NK-92 (cell line): Measurements from ENCODE around the gene LRP1B.
"Not testable (repeated sequence)": the region's sequence is repeated elsewhere in the genome, so short reads cannot be mapped to it uniquely, and the experiment has no call there.

Source experiments
- DNase-seq: peaks from one replicate; lab custom pipeline; 2025; ENCODE audit not compliant: unreplicated experiment; lab: John Stamatoyannopoulos, UW

Gene LRP1B

DNA sequence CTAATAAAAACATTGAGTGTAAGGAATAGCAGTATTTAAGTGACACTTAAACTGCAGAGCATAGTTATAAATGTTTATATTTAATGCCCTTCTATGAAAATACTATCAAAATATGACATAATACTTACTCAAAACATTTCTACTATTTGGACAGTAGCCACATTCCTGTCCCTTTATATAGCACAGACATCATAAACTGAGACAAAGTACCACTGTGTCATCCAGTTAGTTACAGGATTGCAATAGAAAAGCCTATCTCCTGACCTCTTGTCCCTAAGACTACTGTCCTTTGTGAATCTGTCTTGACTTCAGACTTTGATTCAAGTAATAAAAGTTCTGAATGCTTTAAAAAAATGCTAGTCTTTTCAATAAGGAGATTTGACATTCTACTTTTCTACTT is 1822.1 kb downstream of the LRP1B start:
- no peak for DNase-seq

DNA sequence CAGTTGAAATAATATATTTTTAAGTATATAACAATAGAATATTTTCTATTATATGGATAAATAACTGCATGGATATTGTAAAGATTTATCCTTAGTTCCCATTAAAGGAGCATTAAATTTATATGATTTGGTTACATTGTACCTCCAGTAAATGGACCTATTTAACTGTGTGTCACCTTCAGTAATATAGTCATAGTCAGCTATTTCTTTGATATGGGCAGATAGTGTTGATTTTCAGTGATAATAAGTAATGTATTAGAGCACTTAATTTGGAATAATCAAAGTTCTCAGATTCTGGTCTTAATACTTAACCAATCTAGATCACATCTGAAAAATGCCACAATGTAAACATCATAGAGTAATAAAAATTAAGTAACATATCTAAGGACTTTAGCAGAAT is 1823.3 kb downstream of the LRP1B start:
- no peak for DNase-seq

DNA sequence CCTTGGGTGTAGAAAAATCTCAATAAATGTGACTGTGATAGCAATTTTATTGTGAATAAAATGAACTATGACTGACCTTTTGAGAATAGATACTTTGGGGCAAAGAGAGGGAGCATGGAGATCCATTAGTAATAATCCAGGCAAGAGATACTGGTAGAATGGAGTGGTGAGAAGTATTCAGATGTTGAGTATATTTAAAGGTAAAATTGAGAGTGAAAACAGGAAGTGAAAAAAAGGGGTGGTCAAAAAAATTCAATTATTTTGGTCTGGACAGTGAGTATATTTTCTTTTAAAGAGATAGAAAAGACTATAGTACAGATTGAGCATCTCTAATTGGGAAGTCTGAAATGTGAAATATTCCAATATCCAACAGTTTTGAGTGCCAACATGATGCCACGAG is 1835.0 kb downstream of the LRP1B start:
- DNase-seq: no peak

DNA sequence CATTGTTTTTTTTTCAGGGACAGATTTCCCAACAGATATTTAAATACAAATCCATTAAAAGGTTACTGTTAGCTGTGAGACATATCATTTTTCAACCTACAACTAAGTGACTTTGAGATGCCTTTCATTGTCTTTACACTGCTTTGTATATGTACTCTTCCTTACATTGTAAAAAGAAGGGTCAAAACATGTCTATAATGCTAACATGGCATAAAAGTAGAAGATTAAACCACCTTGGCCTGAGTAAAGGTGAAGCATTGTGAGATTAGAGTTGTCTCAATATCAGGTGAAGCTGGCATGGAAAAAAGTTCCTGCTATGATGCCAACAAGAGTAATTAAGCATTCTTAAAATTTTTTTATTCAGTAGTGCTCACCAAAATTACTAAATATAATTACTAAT is 1842.1 kb downstream of the LRP1B start:
- no peak for DNase-seq

DNA sequence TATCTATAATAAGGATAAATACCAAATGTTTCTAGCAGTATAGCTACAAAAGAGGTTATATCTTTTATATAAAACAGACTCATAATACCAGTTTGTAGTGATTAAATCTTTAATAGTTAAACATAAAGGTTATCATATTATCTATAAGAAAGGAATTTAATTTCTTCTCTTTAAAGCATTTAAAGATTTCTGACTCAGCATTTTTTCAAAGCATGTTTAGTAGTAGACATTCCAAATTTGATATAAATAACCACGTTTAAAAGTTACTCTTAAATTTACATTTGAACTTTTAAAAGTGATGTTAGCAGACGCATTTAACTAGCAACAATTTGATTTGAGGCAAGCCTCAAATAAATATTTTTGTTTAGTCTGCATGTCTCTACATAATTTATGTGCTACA is 1842.6 kb downstream of the LRP1B start:
- no peak for DNase-seq

GRCh38 chr2:140286377-140286776 is 1844.4 kb downstream of the LRP1B start:
- no peak for DNase-seq

GRCh38 chr2:140277344-140277743 is 1853.5 kb downstream of the LRP1B start:
- not testable (repeated sequence) for DNase-seq

DNA sequence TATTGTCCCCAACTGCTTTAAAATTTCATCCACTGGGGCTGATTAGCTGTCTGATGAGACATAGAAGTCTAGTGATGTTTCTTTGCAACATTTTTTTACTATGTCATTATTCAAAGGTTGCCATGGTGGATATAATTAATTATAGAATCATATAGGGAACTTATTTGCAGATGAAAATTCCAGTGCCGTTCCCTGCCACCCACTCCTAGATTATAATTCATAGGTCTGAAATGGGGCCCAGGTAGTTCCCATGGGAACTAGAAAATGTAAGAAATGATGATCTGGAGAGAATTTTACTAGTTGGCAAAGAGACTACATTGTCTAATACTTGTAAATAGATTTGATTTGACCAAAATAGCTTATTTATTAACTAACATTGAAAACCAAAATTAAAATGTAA is 1854.2 kb downstream of the LRP1B start:
- DNase-seq: no peak

DNA sequence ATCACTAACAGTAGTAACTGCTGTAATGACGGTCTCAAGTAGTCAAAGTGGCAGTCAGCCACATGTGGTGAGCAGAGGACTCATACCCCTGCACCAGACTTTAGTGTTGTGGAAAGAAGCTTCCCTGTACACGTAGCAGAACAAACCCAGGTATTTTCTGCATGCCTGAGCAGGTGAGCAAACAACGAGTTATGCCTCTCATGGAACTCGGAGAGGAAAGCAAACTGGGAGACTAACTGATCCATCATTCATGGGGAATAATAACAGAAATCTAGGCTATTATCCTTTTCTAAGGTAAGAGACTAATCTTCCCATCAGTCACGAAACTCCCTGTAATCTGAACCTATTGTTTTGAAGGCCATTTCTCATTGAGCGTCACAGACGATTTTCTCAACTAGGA is 1855.4 kb downstream of the LRP1B start:
- DNase-seq: no peak

GRCh38 chr2:140274891-140275290 is 1855.9 kb downstream of the LRP1B start:
- no peak for DNase-seq

DNA sequence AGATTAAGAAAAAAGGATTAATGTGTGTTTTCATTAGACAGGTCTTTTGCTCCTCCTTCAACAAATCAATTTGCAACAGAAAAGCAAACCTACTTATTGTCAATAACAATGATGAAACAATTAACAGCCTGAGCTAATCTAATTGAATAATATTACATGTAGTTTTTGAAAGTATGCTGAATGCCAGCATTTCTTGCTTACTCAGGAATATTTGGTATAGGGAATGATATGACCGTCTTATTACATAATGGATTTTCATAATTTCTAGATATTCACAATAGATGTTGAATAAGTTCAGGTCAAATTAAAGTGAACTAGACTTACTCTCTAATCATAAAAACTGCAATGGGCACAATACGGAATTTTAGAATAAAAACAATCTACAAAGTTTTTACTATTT is 1856.9 kb downstream of the LRP1B start:
- DNase-seq: no peak

GRCh38 chr2:140273408-140273807 is 1857.4 kb downstream of the LRP1B start:
- DNase-seq: no peak

DNA sequence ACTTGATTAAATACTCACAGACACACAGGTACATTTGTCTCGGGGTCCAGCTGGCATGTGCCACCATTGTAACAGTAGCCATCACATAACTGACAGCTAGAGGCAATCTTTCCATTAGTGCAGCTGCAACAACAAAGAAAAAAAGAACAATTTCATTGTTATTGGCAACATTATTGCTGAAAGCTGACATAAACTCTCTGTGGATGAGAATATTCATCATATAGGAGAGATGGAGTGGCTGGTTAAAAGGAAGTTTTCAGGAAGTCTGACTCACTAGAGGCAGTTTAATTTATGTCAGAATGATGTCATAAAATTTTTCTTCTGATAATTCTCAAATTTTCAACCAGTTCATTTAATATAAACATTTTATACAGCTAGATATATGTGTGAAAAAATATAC is 1860.6 kb downstream of the LRP1B start:
- no peak for DNase-seq

DNA sequence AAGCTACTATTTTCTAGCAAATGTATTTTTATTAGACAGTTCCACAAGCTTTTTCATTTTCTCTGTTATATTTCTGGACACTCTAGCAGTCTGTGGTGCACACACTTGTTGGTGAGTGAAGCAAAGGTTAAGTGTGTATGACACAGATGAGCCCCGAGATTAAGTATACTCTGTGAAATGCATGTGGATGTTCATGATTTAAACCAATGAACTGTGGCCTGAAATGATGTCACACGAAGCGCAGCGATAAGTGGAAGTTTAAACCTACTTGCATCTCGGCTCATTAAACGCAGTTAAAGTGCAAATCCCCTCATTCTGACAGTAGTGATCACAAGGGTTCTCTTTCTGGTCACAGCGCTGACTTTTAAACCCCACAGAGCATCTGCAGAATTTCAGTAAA is 1861.8 kb downstream of the LRP1B start:
- DNase-seq: no peak

GRCh38 chr2:140262908-140263307 is 1867.9 kb downstream of the LRP1B start:
- DNase-seq: no peak

DNA sequence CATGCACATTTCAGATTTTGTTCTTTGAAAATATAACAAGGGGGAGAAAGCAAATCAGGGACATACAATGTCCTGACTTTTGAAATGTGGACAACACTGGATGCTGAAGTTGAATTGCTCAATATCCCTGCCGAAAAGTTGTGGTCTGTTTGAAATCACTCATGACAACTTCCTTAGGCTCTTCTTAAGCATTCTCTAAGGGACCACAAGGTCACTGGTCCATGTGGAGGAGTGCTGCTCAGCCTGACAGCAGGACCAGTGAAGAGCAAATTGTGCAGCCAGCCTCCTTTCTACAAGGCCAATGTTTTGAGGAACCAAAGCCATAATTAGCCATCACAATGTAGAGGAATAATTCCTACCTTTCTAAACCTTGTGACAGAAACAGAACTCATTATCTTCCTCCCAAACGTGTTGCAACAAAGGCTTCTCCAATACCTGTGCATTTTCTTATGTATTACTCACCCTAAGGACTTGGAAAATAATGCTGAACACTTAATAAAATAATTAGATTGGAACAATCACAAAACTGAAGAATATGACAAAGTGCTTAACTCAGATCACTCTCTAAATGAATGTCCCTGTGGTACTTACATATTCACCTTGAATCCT is 1873.0 kb downstream of the LRP1B start:
- DNase-seq: no peak

- no peak for DNase-seq
Measured at GRCh38 chr2:140256080-140256479, 1874.7 kb downstream of the LRP1B start.

DNA sequence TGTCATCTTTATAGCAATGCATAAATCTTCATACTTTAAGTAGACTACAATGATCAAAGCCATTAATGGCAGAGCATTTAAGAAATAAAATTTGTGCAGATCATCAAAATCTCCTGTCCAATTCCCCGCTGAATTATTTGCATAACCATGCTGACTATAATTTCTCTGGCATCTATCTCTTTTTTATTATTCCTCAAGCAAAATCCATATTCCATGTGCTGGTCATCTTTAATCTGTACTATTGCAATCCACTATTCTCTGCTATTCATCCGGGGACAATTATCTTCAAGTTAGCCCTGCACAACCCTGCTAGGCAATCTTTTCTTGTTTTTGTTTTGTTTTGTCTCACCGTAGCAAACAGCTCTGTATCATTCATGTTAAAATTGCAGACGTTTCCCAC is 1881.0 kb downstream of the LRP1B start:
- DNase-seq: no peak

DNA sequence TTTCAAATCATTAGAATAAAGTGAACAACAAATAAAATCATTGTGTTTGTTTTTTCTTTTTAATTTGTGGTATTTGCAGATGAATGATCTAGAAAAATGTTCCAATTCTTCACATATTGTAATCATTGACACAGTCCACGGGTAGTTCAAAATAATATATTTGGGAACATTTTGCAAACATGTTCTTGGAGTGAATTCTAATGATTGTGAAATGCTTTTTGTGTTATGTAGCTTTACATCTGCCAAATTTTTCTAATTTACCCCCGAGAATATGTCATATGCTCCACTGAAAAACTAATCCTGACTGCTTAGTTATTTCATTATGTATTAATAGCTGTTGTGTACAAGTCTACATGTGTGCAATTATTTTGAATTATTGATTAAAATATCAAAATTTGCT is 1882.2 kb downstream of the LRP1B start:
- DNase-seq: no peak

DNA sequence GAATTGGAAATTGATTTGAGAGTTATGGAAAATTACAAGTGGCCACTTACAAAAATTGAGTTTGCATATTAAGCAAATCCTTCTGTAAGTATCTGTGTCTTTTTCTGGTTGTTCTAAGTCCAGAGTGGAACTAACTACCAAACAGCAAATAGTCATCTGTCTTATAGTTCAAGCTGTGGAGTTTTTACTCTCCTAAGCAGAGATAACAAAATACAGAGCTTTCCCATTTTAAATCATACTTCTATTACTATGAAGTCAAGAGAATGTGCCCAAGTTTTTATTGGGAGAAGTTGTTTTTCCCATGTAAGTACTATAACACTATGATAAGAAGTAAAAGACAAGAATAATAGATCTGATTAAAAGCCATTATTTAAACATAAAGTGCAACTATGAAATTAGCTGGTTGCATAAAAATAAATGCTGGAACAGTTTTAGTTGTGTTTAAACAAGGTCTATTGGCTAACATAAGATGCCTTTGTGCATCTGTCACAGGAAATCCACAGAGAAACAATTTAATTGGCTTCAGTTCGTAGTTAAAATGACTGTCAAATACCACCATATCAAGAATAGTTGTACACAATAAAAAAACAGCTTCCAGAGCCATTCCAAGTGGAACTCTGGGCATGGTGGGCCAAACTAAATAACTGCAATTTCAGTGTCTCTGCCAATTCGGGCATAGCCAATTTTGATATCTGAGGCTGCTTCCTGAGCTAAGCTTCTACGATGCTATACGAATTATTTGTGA is 1883.2 kb downstream of the LRP1B start:
- no peak for DNase-seq

DNA sequence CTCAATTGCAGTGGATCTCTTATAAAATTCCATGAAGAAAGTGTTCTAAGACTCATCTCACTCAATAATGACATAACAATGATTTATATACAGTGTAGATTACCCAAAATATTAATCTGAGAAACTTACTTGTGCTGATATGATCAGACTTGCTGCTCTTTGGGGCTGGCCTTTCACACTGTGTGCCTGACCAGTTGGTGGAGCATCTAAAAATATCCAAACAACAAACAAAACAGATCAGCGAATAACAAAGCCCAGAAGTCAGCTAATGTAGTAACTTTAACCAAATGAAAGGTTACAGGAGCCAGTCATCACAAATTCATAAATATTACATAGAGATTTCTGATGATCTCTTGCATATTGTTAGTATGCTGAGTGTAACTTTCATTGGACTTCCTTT is 1883.9 kb downstream of the LRP1B start:
- no peak for DNase-seq

- DNase-seq: no peak
Measured at GRCh38 chr2:140246058-140246457, 1884.8 kb downstream of the LRP1B start.

DNA sequence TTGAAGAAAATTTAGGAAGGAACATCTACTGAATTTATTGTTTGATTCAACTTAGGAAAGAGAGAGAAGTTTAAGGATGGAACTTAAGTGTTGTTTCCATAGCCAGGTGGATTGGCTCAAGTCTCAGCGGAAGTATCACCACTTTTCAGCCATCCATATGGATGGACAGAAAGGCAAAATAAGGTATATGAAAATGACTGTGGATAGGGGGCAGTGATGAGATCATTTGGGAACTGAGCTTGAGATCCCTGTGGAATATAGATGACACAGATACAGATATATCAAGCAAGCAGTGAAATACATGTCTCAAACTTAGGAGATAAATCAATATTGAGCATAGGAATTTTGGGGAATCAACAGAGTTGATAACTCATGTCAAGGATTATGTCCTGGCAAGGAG is 1887.9 kb downstream of the LRP1B start:
- DNase-seq: no peak
